Activated T-cell treated with anti-CD3 and anti-CD28 coated beads for 24 hours (primary cell): ENCODE measurements around the gene TPRN.
"Not testable (repeated sequence)": the region's sequence is repeated elsewhere in the genome, so short reads cannot be mapped to it uniquely, and the experiment has no call there.

ENCODE experiments used
- DNase-seq: peaks from one replicate; pipeline ENCODE4 v3.0.0-alpha.2; 2020; ENCODE audit warnings: low read depth

The TPRN gene, protein sequence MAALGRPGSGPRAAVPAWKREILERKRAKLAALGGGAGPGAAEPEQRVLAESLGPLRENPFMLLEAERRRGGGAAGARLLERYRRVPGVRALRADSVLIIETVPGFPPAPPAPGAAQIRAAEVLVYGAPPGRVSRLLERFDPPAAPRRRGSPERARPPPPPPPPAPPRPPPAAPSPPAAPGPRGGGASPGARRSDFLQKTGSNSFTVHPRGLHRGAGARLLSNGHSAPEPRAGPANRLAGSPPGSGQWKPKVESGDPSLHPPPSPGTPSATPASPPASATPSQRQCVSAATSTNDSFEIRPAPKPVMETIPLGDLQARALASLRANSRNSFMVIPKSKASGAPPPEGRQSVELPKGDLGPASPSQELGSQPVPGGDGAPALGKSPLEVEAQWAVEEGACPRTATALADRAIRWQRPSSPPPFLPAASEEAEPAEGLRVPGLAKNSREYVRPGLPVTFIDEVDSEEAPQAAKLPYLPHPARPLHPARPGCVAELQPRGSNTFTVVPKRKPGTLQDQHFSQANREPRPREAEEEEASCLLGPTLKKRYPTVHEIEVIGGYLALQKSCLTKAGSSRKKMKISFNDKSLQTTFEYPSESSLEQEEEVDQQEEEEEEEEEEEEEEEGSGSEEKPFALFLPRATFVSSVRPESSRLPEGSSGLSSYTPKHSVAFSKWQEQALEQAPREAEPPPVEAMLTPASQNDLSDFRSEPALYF

DNA sequence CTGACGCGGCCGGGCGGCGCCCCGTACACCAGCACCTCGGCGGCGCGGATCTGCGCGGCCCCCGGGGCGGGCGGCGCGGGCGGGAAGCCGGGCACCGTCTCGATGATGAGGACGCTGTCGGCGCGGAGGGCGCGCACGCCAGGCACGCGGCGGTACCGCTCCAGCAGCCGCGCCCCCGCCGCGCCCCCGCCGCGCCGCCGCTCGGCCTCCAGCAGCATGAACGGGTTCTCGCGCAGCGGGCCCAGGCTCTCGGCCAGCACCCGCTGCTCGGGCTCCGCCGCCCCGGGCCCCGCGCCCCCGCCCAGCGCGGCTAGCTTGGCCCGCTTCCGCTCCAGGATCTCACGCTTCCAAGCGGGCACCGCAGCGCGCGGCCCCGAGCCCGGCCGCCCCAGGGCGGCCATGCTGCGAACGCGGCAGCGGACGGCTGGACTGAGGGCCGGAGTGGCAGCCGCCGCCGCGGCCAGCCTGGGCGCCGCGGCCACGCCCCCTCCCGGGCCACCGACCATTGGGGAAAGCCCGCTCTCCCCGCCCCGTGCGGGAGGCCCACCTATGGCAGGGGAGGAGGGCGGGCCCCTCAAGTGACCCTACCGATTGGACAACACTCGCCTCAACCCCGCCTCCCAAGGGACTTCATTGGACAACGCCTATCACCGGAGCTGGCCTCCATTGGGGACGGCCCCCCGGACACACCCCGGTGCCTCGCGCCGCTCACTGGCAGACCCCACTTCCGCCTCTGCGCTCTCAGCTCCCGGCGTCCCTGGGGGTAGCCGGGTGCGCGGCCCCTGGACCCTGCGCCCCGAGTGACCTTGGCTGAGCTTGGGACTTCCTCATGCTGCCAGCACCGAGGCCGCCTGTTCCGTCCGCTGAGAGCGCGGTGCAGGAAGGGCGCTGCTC lies at the start of gene TPRN:
TPRN (minus strand) TSS at position 431 of the 894 bp plus-strand sequence; CDS start at position 401, 30 bp downstream.
- DNase-seq: peak; percentile 98

DNA sequence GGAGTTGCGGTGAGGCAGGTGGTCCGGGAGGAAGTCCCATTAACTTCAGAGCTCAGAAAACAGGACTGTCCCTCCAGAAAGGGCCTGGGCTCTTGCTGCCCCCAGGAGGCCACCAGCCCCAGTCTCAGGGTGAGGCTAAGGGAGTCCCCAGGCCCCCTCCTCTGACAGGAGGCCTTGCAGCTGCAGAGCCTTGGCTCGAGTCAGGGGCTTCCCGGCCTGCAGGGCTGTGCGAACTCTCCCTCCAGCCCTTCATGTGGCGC lies 47.3 kb upstream of the TPRN start:
- no peak for DNase-seq

DNA sequence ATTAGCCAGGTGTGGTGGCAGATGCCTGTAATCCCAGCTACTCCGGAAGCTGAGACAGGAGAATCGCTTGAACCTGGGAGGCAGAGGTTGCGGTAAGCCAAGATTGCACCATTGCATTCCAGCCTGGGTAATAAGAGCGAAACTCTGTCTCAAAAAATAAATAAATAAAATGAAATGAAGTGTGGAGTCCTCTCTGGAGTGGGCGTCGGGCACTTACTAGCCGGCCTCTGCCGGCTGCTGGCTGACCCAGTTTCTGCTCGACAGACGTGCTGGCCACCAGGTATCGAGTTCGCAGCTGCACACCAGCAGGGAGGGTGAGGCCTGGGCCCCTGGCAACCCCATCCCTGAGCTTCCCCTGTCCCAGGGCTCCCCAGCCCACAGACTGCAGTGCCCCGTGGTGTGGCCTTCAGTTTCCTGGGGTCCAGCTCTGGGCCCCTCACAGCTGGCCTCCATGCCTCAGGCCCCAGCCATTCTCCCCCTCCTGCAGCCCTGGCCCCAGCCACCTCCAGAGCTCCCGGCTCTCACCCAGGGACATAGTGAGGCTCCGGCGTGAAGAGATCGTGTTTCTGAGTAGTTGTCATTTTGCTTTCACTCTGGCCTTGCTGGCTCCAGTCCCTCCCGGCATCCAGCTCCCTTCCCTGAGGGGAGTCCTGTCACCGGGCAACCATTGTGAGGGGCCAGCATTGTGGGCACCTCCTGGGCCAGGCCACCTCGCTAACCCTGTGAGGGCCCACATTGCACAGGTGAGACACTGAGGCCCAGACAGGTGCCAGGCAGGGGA lies 46.8 kb upstream of the TPRN start:
- no peak for DNase-seq

DNA sequence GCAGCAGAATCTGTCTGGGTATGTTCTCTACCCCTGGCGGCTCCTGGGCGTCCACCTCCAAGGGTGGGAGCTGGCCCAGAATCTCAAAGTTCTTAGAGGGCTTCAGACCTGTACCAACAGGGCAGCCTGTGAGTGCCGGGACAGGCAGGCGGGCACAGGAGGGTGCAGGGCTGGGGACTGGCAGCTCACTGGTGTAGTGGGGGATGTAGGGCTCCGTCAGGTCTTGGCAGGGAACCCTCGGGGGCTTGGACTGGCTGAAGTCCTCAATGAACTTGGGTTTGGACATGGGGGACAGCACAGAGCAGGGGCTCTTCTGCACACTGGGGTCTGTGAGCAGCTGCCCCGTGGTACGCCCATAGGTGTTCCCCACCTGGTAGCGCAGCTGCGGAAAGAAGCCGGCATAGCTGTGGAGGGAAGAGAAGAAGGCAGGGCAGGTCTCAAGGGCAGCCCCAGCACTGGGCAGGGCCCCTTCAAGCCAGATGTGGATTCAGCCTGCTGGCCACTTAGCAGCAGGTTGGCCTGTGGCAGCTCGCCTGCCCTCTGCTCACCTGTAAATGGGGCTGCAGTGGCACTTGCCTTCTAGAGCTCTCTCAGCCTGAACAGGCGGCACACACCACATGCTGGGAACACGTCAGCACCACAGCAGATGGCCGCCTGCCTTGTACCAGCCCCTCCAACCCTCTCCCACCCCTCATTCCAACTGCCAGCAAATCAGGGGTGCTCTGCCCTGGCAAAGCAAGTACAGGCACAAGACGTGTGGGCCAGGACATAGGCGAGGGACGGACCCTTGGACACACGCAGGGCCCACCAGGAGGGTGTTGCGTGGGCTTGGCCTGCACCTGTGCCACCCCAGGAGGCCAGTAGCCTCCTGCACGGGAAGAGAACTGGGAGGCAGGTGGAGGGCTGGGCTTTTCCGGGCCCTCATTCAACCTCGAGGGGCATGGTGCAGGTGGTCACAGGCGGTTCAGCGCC lies 45.2 kb upstream of the TPRN start:
- DNase-seq: no peak

DNA sequence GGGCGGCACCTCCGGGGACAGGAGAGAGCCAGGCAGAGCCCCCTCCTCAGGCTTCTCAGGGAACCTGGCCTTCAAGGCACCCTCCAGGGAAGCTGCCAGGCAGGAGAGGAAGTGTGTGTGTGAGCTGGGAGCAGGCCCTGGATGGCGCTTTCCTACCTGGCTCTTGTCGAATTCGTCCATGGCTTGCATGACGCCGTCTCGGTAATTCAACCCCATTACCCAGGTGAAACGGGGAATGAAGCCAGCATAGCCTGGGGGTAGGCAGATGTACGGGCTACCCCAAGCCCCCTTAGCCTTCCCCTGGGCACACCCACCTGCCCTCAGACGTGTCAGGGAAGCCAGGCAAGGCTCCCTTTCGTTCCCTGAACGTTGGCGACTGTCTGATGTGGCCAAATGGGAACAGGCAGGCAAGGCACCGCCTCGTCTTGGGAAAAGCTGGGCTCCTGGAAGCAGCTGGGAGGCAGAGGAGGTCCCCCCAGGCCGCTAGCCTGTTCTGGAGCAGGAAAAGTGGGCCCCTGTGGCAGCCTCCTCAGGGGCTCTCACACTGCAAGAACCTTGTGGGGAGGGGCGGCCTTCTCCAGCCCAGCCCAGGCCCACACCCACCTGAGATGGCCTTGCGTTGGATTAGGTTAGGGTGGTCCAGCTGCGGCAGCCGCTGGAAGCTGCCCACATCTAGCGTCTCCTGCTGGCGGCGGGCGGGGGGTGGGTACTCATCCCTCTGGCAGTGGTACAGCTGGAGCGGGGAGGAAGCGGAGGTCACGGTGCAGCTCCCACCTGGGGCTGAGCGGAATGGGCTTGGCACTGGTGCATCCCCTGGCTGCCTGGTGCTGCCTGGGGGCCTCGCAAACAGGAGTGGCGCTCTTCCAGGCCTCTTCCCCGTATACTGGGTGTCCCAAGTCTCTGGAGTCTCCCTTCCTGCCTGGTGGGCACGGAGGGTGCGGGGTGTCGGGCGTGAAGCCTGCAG lies 44.2 kb upstream of the TPRN start:
- no peak for DNase-seq

DNA sequence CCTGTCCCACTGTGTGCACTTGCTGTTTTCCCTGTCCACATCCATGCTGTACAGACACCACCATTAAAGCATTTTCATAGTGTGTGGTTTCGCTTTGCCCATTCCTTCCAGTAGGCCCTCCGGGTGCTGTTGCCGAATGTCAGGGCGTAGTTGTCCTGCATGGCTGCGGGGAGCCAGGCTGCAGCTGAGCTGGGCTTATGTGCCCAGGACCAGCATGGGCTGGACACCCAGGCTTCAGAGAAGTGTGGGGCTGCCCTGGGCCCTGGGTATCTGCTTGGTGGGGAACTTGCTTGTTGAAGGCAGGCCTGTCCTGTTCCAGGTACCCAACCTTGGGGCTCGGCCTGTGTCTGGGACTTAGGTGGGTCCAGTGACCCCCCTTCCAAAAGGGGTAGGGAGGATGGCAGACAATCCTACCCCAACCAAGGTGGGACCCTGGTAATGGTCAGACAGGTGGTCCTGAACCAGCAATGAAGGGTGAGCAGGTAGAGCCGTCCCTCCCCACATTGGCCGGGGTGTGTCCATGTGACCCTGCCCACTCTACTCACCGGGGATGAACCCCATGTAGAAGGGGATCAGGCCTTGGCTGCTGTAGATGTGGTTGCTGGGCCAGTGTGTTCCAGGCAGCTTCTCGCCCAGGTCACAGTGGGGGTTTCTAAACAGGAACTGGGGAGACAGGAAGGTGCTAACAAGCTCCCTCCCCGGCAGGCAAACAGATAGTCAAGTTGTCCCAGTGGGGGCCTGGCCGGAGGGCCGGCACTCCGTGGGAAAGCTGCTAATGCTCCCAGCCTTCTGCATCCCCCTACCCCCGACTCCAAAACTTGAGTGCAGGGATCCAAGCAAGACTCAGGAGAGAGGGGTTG lies 43.3 kb upstream of the TPRN start:
- no peak for DNase-seq

DNA sequence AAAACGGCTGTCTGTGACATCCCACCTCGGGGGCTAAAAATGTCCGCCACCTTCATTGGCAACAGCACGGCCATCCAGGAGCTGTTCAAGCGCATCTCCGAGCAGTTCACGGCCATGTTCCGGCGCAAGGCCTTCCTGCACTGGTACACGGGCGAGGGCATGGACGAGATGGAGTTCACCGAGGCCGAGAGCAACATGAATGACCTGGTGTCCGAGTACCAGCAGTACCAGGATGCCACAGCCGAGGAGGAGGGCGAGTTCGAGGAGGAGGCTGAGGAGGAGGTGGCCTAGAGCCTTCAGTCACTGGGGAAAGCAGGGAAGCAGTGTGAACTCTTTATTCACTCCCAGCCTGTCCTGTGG lies 42.7 kb upstream of the TPRN start:
- not testable (repeated sequence) for DNase-seq

DNA sequence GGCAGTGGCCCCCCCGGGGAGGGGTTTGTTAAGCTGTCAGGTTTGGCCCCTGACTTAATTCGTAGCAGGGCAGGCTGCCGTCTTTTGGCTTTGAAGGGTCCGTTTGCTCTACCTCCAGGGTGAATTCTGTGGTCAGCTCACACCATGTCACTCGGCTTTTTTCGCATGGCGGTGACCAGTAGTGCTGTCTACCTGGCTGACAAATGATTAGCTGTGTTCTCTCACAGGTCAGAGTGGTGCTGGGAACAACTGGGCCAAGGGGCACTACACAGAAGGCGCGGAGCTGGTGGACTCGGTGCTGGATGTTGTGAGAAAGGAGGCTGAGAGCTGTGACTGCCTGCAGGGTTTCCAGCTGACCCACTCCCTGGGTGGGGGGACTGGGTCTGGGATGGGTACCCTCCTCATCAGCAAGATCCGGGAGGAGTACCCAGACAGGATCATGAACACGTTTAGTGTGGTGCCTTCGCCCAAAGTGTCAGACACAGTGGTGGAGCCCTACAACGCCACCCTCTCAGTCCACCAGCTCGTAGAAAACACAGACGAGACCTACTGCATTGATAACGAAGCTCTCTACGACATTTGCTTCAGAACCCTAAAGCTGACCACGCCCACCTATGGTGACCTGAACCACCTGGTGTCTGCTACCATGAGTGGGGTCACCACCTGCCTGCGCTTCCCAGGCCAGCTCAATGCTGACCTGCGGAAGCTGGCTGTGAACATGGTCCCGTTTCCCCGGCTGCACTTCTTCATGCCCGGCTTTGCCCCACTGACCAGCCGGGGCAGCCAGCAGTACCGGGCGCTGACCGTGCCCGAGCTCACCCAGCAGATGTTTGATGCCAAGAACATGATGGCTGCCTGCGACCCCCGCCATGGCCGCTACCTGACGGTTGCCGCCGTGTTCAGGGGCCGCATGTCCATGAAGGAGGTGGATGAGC lies 42.0 kb upstream of the TPRN start:
- DNase-seq: no peak

DNA sequence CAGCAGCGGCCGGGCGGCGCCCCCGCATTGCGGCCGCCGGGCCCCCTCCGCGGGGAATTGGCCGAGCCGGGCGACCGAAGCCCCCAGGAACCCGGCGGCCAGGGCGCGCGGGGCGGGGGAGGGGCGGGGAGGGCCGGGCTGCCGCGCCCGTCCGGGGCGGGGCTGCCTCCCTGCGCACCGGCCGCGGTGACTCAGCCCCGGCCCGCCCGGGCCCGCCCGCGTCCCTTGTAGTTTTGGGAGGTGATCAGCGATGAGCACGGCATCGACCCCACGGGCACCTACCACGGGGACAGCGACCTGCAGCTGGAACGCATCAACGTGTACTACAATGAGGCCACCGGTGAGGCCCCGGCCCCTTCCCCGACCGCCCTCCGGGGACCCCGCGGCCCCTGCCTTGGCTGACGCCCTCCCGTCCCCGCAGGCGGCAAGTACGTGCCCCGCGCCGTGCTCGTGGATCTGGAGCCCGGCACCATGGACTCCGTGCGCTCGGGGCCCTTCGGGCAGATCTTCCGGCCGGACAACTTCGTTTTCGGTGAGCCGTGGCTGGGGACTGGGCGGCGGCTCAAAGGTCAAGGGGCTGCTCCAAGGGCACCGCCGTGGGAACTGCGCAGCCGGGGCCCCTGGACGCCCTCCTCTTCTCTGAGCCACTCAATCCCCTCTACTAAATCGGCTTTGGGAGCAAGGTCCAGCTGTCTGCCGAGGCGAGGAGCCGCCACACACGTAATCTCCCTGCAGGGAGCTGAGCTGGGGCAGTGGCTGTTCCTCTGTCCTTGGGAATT lies 41.1 kb upstream of the TPRN start:
- peak; percentile 56 for DNase-seq

DNA sequence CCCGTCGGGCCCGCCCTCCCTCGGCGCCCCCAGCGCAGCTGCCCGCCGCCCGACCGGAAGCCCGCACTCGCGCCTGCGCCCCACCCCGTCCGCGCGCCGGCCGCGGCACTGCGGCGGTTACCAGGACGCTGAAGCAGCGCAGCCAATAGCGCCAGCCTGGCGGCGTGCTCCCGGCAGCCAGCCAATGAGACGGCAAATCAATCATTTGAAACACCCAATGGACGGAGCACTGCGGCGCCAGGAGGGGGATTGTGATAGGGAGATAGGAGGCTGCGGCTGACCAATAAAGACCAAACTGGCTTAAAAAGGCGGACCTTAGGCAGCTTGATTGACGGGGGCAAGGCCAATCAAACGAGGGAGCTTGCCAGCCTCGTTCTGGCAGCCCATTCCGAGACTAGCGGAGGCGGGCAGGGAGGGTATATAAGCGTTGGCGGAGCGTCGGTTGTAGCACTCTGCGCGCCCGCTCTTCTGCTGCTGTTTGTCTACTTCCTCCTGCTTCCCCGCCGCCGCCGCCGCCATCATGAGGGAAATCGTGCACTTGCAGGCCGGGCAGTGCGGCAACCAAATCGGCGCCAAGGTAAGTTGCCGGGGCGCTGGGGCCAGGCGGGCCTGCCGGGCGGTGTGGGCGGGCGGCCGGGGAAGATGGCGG lies 40.4 kb upstream of the TPRN start, which contains the start of gene TUBB4B:
TUBB4B (plus strand) TSS at position 447 of the 649 bp plus-strand sequence; CDS start at position 521, 74 bp downstream.
- peak; percentile 95 for DNase-seq

DNA sequence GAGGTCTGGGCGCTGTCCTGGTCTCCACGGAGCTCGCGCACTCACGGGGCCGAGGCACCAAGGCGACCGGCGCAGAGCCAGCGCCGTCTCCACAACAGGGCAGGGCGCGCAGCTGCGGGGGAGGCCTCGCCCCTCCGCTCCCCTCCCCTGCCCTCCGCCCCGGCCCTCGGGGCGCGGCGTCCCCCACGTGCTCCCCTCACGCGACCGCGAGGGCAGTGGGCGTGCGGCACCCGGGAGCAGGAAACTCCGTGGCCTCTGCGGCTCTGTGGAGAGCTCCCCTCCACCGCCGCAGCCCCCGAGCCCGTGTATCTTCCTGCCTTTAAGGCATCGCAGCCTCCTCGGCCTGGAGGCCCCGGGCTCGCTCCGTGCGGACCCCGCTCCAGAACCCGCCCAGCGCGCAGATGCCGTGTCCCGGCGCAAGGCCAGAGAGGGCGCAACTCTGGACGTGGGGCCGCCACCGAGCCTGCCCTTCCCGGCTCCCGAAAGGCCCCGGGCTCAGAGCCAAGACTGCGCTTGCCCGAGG lies 39.8 kb upstream of the TPRN start:
- peak; percentile 60 for DNase-seq

DNA sequence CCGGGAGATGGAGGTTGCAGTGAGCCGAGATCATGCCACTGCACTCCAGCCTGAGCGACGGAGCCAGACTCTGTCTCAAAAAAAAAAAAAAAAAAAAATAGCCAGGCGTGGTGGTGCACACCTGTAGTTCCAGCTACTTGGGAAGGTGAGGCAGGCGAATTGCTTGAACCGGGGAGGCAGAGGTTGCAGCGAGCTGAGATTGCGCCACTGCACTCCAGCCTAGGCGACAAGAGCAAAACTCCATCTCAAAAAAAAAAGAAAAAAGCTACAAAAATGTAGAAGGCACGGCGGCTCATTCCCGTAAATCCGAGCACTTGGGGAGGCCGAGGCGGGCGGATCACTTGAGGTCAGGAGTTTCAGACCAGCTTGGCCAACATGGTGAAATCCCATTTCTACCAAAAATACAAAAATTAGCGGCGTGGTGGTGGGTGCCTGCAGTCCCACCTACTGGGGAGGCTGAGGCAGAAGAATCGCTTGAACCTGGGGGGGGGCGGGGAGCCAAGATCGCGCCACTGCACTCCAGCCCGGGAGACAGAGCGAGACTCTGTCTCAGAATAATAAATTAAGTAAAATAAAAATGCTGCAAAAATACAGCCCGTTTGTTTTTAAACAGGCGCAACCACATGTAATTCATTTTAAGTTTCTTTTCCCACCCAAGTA lies 39.1 kb upstream of the TPRN start:
- DNase-seq: not testable (repeated sequence)

DNA sequence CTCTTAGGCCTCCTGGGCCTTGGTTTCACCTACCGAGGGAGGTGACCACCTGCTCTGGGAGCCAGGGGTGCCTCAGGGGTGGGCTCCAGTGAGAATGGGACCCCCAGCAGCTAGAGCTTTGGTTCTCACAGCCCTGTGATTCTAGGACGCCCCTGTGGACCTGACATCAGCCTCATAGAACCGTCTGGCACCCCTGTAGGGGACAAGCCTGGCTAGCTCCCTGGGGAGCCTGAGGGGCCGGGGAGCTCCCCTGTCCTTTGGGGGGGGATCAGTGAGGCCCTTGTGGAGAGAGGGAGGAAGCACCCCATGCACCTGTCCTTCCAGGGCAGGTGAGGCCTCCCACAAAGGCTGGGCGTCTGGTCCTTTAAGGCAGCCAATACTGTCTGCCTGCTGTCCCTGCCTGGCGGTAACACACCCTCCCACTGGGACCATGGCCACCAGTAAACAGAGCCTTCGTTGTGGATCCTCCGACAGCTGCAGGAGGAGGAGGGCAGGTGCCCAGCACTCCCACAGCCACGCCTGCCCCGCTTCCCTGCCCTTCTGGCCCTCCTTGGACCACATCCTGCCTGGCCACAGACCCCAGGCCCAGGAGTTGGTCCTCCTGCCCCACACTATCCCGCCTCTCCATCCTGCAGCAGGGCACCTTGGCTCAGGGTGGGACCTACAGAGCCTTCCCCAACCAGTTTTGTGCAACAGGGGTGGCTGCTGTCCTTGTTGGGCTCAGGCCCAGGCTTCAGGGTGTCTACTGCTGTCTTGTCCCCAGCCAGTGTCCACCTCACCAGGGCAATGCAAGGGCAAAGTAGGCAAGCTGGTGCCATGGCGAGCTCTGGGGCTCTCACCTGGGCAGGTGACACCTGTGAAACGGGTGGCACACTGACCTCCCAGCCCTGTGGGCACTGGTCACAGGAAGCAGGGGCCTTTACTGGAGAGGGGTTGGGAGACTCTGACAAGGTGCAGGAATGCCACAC lies 37.5 kb upstream of the TPRN start:
- no peak for DNase-seq

DNA sequence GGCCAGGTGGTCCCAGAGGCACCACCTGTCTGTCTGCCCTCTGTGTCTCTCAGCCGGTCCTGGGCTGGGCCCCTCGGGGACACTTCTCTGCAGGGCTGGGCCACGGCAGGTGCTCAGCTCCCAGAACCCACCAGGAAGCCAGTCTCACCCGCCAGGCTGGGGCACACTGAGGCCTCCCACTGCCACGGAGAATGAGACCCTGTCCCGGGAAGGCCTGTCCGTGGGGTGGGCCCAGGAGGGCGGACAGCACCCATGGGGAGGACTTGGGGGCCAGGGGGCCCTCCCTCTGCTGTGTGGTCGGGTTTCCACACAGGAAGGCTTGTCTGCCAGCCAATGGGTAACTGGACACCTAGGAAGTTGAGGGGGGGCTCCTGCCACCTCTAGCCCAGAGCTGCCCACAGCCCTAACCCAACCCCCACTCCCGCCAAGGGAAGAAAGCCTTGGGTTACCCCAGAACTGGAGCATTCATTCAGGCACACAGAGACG lies 36.4 kb upstream of the TPRN start:
- DNase-seq: no peak
